IPS-15b (cell line): ENCODE data around the gene TSR3.

Experiments
- H3K27me3 ChIP-seq: one replicate; pipeline ENCODE4 v1.6.1; 2013; ENCODE audit warnings: low read length; ENCODE audit not compliant: control insufficient read depth, insufficient read depth
- H3K36me3 ChIP-seq: one replicate; pipeline ENCODE4 v1.6.1; 2013; ENCODE audit warnings: low read length; ENCODE audit not compliant: control insufficient read depth, insufficient read depth
- H3K4me1 ChIP-seq: one replicate; pipeline ENCODE4 v1.6.1; 2013; ENCODE audit warnings: mild to moderate bottlenecking, low read length; ENCODE audit not compliant: control insufficient read depth, insufficient read depth
- H3K4me3 ChIP-seq: one replicate; pipeline ENCODE4 v1.5.1; 2013; ENCODE audit warnings: low read depth, low read length
- H3K9ac ChIP-seq: one replicate; pipeline ENCODE4 v1.6.1; 2013; ENCODE audit warnings: low read depth, mild to moderate bottlenecking, low read length
- H3K9me3 ChIP-seq: one replicate; pipeline ENCODE4 v1.6.1; 2013; ENCODE audit warnings: mild to moderate bottlenecking, low read length; ENCODE audit not compliant: control insufficient read depth, insufficient read depth

The TSR3 gene

GRCh38 chr16:1305823-1306222, 45.9 kb downstream of the TSR3 start:
- H3K36me3 ChIP-seq, result peaks cover 1% of the 10 kb centered on the region
- no peak overlapping the region for H3K4me3 ChIP-seq
- H3K9me3 ChIP-seq, result no peaks in the 10 kb centered on the region
- no peak overlapping the region for H3K9ac ChIP-seq
- H3K4me1 ChIP-seq, result peaks cover 4% of the 10 kb centered on the region
- no peaks in the 10 kb centered on the region for H3K27me3 ChIP-seq

- no peaks in the 10 kb centered on the region for H3K36me3 ChIP-seq
- H3K4me3 ChIP-seq, result no peak overlapping the region
- H3K4me1 ChIP-seq, result peaks cover 4% of the 10 kb centered on the region
- H3K9ac ChIP-seq, result no peak overlapping the region
- H3K27me3 ChIP-seq, result no peaks in the 10 kb centered on the region
- H3K9me3 ChIP-seq, result no peaks in the 10 kb centered on the region
Measured at GRCh38 chr16:1301562-1301961, 50.1 kb downstream of the TSR3 start.

DNA sequence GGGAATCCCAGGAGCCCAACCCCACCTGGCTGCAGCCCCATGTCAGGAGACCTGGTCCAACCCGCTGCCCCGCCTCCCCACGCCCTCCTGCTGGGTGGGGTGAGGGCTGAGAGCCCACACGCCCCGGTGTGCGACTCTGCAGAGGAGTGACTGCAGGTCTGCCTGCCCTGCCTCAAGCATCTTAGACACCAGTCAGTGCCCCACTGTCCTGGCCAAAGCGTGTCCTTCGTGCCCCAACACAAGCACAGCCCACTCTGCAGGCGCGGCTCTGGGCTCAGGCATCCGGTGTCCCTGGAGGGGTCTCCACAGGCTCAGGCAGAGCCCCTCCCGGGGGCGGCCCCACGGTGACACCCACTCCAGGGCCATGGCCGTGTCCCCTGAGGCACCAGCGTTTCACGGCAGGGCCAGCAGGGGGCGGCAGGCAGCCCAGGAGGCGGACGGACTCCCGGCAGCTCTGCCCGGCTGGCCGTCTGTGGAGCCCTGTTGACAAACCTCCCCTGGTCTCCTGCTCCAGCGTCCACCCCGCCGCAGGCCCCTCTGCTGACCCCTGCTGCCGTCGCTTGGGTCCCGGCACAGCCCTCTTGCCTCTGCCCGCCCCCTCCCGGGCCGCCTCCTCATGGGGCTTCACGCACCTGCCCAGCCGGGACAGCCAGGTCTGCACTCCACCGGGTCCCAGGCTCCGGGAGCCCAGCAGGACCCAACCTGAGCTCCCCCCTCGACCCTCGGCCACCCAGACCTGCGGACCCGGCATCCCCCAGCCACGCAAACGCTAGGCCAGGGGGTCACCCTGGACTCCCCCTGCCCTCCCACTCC, 50.8 kb downstream of the TSR3 start:
- Histone ChIP-seq H3K4me3 (peak overlapping the region; percentile 22), H3K27me3 (no peaks in the 10 kb centered on the region), H3K9ac (no peak overlapping the region), H3K36me3 (no peaks in the 10 kb centered on the region), H3K9me3 (no peaks in the 10 kb centered on the region), H3K4me1 (peaks cover 4% of the 10 kb centered on the region)

GRCh38 chr16:1299868-1300203, 51.8 kb downstream of the TSR3 start:
- Histone ChIP-seq H3K27me3 (no peaks in the 10 kb centered on the region), H3K9ac (no peak overlapping the region), H3K4me1 (peaks cover 4% of the 10 kb centered on the region), H3K4me3 (no peak overlapping the region), H3K9me3 (no peaks in the 10 kb centered on the region), H3K36me3 (no peaks in the 10 kb centered on the region)
